Head of caudate nucleus (tissue), 42 donors: Measurements from ENCODE around the gene ZNF77.
"Not testable (repeated sequence)": the region's sequence is repeated elsewhere in the genome, so short reads cannot be mapped to it uniquely, and the experiment has no call there.

Source experiments
- DNase-seq, 42 donors: peaks; one replicate each; pipeline versions ENCODE4 v3.0.0 to v3.0.0-alpha.2; 2020 to 2021; ENCODE audit warnings: mixed read lengths in 7 of 42
- intact Hi-C: fragments of 100-400 bp; cut with DNase I; formaldehyde crosslinking; loops from one replicate; pipeline ENCODE4 v1.15.0; 2022

Gene ZNF77

DNA sequence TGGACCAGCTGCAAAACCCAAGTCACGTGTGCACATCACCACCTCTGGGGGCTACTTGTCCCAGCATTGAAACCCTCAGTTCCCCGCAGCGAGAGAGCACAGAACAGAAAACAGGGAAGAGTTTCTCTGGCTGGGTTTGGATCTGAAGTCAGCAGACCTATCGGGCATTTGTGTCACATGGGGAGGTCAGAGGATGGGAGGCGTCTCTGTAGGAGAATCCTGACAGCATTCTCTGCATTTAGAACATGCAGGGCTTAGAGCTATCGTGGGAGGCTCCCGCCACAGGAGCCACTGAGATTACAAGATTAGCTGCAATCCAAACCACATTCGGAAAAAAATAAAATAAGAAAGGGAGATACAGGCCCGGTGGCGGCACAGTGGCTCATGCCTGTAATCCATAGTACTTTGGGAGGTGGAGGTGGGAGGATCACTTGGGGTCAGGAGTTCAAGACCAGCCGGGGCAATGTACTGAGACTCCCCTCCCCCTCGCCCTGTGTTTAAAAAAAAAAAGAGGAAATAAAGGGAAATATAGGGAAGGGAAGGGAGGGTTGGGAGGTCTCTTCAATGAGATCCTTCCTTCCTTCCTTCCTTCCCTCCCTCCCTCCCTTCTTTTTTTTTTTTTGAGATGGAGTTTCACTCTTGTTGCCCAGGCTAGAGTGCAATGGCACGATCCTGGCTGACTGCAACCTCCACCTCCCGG, 29.7 kb upstream of the ZNF77 start:
- DNase-seq = peak in 1 of 42 donors; percentile 20
- intact Hi-C loops = loop anchor here (10.0 kb wide), 1 partner anchor 60 kb away; no protein-coding TSS in a partner anchor

DNA sequence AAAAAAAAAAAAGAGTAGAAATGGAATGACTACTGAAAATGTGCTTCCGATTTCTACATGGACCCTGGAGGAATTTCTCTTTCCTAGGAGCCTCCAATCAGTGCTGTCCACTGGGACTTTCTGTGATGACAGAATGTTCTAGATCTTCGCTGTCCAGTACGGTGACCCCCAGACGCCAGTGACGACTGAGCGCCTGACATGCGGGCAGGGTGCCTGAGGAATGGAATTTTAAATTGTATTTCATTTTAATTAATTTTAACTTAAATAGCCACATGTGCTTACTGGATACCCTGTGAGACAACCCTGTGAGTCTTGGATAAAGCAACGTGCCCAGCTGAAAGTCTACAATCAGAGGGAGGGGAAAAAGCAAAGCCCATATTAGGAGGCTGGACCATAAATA, 28.5 kb upstream of the ZNF77 start:
- intact Hi-C loops = loop anchor here (10.0 kb wide), 1 partner anchor 62 kb away; no protein-coding TSS in a partner anchor
- no peak for DNase-seq

DNA sequence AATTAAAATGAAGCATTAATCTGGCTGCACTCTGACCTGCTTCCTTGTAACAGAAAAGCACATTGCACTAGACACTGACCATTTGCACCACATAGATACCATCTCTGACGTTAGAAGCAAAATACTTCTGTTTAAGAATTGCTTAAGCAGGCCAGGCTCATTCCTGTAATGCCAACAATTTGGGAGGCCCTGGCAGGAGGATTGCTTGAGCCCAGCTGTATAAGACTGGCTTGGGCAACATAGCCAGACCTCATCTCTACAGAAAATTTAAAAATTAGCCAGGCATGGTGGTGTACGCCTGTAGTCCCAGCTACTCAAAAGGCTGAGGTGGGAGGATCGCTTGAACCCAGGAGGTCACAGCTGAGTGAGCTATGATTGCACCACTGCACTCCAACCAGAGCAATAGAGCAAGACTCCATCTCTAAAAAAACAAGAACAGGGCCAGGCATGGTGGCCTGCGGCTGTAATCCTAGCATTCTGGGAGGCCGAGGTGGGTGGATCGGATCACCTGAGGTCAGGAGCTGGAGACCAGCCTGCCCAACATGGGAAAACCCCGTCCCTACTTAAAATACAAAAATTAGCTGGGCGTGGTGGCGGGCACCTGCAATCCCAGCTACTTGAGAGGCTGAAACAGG, 25.5 kb upstream of the ZNF77 start:
- no peak for DNase-seq
- intact Hi-C loops = loop anchor here (10.0 kb wide), 1 partner anchor 64 kb away; no protein-coding TSS in a partner anchor

DNA sequence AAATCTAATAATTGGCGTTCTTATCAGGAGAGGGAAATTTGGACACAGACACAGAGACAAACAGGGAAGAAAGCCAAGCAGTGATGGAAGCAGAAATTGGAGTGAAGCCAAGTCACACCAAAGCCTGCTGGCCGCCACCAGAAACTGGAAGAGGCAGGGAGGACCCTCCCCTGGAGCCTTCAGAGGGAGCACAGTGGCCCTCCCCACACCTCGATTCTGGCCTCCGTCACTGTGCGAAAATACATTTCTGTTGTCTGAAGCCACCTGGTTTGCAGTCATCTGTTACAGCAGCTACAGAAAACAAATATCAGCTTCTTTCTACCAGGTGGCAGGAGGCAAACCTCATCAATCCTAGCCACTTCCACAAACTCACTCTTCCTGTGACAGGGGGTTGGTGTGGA, 24.3 kb upstream of the ZNF77 start:
- DNase-seq = no peak
- intact Hi-C loops = no loop called here

DNA sequence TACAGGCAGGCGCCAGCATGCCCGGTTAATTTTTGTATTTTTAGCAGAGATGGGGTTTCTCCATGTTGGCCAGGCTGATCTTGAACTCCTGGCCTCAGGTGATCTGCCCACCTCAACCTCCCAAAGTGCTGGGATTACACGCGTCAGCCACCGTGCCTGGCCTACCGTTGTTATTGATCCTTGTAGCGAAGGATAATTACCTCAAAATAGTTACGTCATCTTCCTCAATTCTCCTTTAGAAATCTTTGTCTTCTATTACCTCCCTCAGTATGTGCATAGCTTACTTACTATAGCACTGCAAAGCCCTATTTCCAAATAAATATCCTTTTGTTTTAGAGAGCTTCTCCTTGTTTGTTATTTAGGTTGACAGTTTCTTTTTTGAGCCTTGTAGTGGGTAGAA, 23.2 kb upstream of the ZNF77 start:
- DNase-seq = no peak
- intact Hi-C loops = no loop called here

DNA sequence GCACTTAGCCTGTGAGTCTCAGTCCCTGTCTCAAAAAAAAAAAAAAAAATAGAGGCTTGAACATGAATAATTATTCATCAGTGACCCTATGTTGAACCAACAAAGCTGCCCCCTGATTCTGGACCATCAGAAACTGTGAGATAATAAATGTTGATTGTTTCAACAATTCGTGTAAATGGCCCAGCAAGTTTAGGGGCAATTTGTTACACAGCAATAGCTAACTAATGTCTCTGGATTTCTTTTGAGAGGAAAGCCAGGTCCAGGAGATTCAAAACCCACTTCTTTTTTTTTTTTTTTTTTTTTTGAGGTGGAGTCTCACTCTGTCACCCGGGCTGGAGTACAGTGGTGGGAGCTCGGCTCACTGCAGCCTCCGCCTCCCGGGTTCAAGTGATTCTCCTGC, 20.1 kb upstream of the ZNF77 start:
- DNase-seq = no peak
- intact Hi-C loops = no loop called here

DNA sequence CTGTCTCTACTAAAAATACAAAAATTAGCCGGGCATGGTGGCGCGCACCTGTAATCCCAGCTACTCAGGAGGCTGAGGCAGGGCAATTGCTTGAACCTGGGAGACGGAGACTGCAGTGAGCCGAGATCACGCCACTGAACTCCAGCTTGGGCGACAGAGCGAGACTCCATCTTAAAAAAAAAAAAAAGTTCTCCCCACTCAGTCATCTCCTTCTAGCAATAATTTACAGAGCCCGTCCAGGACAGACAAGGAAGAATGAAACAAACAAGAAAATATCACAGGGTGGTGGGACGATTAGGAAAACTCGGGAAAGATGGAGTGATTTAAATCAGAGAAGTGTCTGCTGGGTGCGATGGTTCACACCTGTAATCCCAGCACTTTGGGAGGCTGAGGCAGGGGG, 18.9 kb upstream of the ZNF77 start:
- intact Hi-C loops, DNase-seq: not testable (repeated sequence)

DNA sequence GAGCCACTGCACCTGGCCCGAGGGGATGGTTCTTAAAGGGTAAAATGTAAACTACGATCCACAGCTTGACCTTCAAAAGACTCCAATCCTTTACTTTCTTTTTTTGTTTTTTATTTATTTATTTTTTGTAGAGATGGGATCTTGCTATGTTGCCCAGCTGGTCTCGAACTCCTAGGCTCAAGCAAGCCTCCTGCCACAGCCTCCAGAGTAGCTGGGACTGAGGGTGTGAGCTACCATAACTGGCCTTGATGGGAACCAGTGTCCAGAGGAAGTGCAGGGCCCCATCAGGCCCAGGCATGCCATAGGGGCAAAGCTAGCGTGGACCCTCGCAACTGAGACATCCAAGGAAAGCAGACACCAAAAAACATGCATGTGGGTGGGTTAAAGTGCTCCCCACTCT, 18.4 kb upstream of the ZNF77 start:
- intact Hi-C loops = no loop called here
- no peak for DNase-seq

DNA sequence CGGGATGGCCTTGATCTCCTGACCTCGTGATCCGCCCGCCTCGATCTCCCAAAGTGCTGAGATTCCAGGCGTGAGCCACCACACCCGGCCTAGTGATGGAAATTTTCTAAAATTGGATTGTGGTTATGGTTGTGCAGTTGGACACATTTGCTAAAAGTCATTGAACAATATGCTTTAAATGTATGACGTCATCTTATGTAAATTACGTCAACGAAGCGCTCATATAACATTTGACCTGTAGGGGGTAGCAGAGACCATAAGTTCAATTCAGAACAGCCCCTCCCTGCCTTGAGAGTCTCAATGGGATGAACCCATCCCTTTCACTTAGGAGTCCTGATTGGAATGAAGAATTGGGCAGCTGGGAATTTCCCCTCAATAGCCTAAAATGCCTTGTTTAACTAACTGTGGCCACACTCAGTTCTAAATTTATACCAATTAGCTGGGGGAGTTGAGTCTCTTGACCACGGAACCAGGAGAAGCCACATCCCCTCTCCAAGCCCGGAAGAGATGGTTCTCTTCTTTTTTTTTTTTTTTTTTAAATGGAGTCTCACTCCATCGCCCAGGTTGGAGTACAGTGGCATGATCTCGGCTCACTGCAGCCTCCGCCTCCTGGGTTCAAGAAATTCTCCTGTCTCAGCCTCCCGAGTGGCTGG, 17.4 kb upstream of the ZNF77 start:
- peak in 15 of 42 donors; percentile 33 to 85 (median 60) for DNase-seq
- intact Hi-C loops = no loop called here

DNA sequence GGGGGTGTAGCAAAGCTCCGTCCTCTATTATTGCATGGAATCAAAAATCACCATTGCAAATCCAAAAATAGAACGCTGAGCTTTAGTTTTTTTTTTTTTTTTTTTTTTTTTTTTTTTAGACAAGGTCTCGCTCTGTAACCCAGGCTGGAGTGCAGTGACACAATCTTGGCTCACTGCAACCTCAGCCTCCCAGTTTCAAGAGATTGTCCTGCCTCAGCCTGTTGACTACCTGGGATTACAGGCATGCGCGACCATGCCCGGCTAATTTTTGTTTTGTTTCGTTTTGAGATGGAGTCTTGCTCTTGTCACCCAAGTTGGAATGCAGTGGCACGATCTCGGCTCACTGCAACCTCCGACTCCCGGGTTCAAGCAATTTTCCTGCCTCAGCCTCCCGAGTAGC, 15.3 kb upstream of the ZNF77 start:
- intact Hi-C loops = no loop called here

DNA sequence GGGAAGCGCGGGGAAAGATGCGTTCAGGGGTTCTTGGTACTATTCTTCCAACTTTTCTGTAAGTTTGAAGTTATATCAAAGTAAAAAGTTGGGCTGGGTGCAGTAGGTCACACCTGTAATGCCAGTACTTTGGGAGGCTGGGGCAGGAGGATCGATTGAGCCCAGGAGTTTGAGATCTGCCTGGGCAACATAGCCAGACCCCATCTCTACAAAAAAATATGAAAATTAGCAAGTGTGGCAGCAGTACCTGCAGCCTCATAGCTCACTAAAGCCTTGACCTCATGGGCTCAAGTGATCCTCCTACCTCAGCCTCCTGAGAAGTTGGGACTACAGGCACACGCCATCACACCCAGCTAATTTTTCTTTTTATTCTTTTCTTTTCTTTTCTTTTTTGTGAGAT, 12.4 kb upstream of the ZNF77 start:
- intact Hi-C loops = loop anchor here (10.0 kb wide), 2 partner anchors 148 to 208 kb away; no protein-coding TSS in a partner anchor
- no peak for DNase-seq

More for the DNA sequence above, 15.3 kb upstream of the ZNF77 start:
- DNase-seq = no peak

DNA sequence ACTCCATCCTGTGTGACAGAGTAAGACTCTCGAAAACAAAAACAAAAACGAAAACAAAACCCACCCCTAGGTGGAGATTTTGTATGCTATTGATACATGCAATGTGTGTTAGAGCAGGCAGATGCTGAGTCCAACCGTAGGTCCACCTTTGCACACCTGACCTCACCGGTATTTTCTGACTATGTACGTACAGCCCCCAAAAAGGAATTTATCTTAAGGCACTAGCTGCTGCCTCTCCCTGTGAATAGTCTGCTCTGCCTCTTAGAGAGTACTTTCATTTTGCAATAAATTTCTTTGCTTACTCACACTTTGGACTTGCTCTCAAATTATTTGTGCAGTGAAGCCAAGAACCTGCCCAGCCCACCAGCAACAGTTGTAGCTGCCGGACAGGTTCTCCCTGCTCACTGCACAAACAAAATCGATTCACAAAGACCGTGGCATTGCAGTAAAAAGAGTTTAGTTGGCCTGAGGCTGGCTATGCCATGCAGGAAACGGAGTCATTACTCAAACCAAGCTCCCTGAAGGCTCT, 8.2 kb upstream of the ZNF77 start:
- DNase-seq = no peak
- intact Hi-C loops = loop anchor here (10.0 kb wide), 2 partner anchors 152 to 212 kb away; no protein-coding TSS in a partner anchor

DNA sequence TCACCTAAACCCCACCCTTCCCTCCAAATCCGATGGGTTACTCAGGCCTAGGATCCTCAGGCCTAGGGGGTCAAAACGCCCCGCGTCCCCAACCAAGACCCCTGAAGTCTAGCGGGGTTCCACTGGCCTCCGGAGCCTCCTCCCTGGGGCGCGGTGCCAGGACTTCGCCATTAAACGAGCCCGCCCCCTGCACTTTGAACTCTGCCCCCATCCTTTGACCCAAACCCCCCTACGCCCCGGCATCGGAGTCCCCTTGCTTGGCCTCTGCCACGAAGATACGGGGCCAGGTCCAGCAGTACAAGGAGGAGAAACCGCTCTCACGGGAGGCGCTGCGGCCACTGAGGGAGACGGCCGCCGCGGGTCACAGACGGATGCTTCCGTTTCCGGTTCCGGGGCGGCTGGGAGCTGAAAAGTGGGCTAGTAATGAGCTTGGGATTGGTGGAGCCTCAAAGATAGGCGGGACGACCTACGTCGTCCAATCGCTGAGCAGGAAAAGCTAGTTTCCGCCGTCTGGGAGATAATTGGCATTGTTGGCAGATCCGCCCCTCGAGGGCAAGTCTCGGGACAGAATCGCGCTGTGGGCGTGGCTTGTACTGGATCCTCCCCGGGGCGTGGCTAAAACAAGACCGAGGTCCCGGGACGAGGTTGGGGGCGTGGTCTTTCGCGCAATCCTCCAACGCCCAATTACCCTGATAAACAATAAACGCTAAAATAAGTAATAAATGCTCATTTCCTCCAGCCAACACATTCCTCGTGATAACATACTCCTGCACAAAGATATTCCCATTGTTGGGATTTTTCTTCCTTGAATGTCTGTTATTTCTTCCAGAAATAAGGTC, 5.7 kb upstream of the ZNF77 start:
- intact Hi-C loops = loop anchor here (10.0 kb wide), 2 partner anchors 154 to 214 kb away; no protein-coding TSS in a partner anchor

DNA sequence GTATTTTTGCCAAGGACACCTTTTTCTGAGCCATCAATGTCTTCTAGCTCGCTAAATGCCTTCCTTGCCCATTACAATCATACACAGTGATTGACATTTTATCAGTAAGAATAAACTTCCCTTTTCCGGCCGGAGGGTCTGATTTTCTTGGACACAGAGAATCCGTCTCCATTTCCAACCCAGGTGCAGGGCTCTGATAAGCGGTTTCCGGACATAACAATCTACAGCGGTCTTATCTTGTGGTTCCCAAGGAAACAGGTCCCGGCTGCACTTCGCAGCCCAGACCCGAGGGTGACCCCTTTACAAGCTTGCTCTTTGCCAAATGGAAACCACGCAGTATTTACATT, 5.1 kb upstream of the ZNF77 start:
- intact Hi-C loops = loop anchor here (10.0 kb wide), 2 partner anchors 155 to 215 kb away; no protein-coding TSS in a partner anchor
- DNase-seq = peak in 3 of 42 donors; percentile 14 to 45 (median 15)

More for the DNA sequence above, 5.7 kb upstream of the ZNF77 start:
- DNase-seq = peak; percentile 99 to 100 (median 100)

DNA sequence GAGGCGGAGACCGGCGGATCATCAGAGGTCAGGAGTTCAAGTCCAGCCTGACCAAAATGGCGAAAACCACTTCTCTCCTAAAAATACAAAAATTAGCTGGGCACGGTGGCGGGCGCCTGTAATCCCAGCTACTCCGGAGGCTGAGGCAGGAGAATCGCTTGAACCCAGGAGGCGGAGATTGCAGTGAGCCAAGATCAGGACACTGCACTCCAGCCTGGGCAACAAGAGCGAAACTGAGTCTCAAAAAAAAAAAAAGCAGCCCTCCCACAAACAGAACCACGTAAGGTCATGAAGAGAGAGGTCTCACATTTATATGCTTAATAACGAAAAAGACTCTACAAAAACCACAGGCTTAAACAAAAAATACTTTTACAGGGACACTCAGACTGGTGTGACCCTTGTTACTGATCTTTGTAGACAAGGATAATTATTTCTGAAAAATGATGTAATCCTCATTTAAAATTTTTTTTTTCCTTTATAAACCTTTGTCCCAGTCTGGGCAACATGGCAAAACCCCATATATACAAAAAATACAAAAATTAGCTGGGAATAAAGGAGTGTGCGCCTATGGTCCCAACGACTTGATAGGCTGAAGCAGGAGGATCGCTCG, 909 bp upstream of the ZNF77 start:
- intact Hi-C loops = no loop called here

DNA sequence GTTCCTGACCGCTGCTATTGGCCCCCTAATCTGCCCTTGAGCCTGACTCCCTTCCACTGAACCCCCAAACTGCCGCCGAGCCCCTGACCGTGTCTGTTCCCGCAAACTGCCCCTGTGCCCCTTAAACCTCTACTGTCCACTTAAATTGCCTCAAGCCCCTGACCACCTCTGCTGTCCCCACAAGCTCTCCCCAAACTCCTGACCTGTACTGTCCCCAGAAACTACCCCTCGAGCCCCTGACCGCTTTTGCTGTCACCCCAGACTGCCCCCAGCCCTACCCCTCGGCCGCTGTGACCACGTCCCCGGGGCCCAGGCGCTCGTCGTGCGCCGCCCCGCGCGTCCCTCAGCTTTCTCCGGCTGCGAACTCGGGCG, 382 bp downstream of the ZNF77 start:
- intact Hi-C loops = no loop called here

More for the DNA sequence above, 909 bp upstream of the ZNF77 start:
- no peak for DNase-seq

DNA sequence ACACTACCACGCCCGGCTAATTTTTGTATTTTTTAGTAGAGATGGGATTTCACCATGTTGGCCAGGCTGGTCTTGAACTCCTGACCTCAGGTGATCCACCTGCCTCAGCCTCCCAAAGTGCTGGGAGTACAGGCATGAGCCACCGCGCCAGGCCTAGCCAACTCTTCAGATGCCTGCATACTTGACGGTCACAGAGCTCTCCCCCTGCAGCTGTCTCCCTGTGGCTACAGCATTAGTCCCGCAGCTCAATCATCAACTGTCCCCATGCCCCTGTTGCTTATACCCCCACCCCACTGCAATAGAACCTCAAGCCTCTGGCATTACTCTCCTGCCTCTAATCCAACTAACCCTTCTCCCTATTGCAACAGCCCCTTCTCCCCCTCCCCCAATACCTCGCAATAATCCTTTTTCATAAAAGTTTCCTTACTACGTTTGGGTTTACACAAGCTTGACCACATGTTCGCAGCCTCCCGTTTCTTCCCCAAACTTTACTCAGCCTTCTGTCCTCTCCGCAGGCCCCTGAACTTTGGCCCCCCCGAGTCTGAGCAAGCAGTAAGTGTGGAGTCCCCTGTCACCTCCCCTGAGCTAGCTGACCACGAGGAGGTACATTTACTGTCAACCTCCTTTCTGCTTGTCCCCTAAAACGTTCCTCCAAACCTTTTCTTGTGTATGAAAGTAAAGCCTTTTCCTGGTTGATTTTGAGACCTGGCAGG, 1.7 kb downstream of the ZNF77 start:
- intact Hi-C loops = no loop called here
- DNase-seq = no peak

More for the DNA sequence above, 382 bp downstream of the ZNF77 start:
- no peak for DNase-seq

DNA sequence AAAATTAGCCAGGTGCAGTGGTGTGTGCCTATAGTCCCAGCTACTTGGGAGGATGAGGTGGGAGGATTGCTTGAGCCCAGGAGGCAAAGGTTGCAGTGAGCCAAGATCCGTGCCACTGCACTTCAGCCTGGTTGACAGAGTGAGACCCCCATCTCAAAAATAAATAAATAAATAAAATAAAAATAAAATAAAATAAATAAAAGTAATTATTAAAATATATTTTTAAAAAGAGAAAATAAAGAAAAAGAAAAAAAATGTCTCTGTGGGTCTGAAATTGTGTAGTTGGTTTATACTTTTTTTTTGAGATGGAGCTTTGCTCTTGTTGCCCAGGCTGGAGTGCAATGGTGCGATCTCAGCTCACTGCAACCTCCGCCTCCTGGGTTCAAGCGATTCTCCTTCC, 8.9 kb downstream of the ZNF77 start:
- DNase-seq, intact Hi-C loops: not testable (repeated sequence)
